Activated T-cell treated with anti-CD3 and anti-CD28 coated beads, Interleukin-2, amount 50 U/mL, for 48 hours (primary cell): ENCODE results near the gene TTLL6.
A peak's percentile ranks its signal among the peaks of the same experiment; 100 is the strongest.
"Not testable (repeated sequence)": the region's sequence is repeated elsewhere in the genome, so short reads cannot be mapped to it uniquely, and the experiment has no call there.

Experiments
- DNase-seq, 2 experiments: peaks; one replicate each; pipeline ENCODE4 v3.0.0-alpha.2; 2020

Gene TTLL6

GRCh38 chr17:48814504-48814903, 2.5 kb downstream of the TTLL6 start:
- DNase-seq = peak; percentile 61 to 66

DNA sequence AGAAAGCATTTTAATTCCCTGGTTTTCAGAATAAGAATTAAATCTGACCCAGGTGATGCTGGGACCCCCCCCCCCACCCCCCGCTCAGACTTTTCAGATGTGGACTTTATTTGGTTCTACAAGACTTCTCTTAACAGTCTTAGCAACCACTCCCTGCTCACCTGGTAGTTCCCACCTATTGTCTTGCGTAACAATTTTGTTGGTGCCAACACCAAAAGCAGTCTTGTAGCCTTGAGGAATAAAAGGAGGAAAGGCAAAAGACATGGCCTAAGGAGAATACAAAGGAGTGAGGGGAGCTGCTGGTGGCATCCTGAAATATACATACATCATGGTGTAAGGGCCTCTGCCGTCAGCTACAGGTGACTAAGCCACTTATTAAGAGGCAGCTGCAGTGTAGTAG, 5.0 kb downstream of the TTLL6 start:
- DNase-seq = no peak

DNA sequence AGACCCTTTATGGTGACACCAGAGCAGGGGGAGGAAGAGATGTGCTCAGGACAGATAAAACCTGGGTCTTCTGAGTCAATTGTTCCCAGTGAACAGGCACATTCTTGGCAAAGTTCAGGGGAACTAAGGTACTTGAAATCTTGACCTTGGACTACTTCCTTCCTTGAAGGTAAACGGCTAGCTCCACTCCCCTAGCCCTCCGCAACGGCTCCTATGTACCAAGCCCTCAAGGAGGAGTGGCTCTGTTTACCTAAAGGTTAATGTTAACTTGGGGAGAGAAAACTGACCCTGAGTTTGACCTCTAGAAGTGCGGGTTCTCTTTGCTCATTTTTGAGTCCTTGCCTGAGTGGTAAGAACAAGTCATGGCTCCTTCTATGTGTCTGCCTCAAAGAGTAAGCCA, 7.8 kb downstream of the TTLL6 start:
- no peak for DNase-seq

DNA sequence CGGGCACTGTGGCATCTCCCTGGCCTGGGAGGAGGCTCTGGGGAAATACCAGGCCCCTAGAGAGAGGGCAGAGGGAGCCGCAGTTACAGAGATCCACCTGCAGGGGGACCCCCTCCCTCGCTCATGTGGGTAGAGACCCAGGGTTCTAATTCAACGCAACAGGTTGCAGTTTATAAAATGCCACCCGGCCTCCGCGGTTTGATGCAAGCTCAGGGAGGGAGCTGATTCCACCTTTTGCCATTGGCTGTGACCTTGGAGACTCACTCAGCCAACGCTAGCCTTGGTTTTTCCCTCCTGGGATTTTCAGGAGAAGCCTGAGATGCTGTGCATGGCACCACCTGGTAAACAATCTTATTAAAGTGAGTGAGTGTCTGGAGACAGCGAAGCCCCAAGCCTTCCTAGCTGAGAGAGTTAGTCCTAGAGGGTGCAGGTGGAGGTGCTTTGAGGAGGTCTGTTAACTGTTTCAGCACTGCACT, 12.1 kb downstream of the TTLL6 start:
- peak; percentile 80 to 83 for DNase-seq

DNA sequence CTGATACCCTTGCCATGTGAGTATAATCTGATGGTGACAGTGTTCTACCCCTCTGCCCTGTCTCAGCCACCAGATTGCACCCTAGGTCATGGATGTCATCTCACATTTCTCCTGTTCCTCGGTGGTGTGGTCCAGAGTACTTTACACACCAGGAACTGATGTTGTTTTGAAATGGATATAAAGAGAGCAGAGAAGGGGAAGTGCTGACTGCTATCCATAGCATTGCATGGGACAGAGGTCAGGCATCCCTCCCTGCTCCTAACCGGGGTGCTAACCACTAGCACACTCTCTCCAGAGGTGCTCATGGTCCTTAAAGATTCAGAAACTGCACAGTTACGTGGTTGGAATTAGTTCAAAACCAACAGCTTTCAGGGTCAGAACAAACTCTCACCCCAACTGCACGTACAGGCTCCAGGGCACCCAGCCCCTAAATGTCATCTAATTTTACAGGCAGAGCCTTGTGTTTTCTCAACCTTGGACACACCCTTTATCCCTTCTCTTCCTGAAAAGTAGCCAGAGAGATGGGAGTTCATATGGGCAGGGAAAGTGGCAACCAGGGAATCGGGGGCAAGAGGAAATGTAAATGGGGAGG, 16.3 kb downstream of the TTLL6 start:
- no peak for DNase-seq

- no peak for DNase-seq
Measured at GRCh38 chr17:48799069-48799723, 17.8 kb downstream of the TTLL6 start.

DNA sequence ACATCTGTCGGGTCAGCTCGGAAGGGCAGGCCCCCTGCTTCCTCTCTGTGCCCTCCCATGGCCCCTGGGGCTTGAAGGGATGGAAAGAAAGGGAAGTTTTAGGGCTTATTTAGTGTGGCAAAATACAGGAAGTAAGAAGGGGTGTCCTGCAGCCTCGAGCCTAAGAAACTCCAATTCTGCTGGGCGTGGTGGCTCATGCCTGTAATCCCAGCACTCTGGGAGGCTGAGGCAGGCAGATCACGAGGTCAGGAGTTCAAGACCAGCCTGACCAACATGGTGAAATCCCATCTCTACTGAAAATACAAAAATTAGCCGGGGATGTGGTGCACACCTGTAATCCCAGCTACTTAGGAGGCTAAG, 20.9 kb downstream of the TTLL6 start:
- not testable (repeated sequence) for DNase-seq

- no peak for DNase-seq
Measured at GRCh38 chr17:48795444-48796162, 21.4 kb downstream of the TTLL6 start.

- DNase-seq = no peak
Measured at GRCh38 chr17:48792033-48792798, 24.8 kb downstream of the TTLL6 start.

GRCh38 chr17:48791128-48792032, 25.6 kb downstream of the TTLL6 start:
- DNase-seq = peak; percentile 36 to 38

DNA sequence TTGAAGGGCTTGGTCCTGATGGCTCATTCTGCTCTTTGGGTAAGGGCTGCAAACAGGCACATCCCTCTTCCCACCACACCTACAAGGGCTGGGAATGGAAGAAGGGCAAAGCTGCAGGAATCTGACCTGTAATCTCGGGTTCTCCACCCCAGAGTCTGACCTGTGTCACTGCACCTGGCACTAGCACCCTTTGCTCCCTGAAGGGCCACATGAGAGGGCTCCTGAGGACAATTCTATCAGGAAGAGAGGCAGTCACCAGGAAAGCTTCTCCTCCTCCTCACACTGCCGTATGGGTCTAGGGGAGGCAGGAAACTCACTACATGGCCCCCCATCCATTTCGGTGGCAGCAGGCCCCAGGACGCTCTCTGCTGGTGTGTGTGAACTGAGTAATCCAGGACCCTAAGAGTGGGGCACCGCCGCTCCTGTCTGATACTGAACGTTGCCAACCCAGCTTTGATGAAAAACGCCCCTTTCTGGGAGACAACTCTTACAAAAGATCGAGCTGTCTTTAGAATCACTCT, 26.4 kb downstream of the TTLL6 start:
- no peak for DNase-seq

- DNase-seq = no peak
Measured at GRCh38 chr17:48787828-48788227, 29.2 kb downstream of the TTLL6 start.

- DNase-seq = no peak
Measured at GRCh38 chr17:48779421-48779820, 37.6 kb downstream of the TTLL6 start.

GRCh38 chr17:48776602-48777001, 40.4 kb downstream of the TTLL6 start:
- no peak for DNase-seq

GRCh38 chr17:48773245-48773644, 43.8 kb downstream of the TTLL6 start:
- DNase-seq = no peak

GRCh38 chr17:48770954-48771353, 46.1 kb downstream of the TTLL6 start:
- no peak for DNase-seq

DNA sequence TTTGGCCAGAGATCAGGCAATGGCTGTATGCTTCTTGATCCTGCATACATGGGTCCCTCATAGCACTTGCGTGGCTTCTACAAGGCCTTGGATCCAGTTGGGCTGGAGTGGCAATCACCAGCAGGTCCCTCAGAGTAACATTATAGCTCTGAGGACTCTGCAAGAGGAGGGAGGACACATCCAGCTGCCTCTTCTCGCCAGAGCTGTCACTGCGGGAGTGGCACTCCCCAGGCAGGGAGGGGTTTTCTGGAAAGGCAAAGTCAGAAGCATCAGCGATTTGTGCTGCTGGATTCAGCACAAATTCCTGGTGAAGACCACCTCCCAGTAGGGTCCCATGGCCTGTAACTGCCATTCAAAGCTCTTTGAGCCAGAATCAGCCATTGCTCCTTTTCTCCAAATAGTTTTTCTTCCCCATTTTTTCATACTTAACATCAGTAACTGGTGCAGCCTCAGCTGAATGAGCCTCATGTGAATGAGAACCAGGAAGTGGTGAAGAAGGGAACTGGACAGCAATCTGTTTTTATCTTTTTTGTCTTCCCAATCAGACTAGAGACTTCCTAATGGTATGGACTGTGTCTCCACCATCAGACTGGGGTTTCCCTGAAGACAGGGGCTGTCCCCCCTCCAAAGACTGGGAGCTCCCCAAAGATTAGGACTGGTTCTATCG, 47.9 kb downstream of the TTLL6 start:
- DNase-seq = no peak

- DNase-seq = no peak
Measured at GRCh38 chr17:48767263-48767774, 49.7 kb downstream of the TTLL6 start.

DNA sequence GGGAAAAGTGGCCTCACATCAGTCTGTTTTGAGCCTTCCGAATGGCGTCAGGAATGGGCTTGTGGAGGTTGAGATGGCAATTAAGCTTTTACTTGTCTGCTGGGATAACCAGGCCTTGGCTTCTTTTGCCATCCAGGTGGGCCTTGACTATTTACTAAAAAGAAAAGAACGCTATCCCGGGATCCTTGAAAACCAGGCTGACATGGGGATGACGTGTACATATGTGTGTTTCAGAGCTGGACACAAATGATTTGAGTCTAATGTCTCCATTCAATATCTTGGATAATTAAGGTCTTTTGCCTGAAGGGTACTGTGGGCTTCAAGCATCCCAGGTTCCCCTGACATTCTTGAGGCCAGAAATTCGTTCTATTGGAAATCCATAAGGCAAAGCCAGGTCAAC, 55.9 kb downstream of the TTLL6 start:
- DNase-seq = no peak

- no peak for DNase-seq
Measured at GRCh38 chr17:48760411-48760810, 56.6 kb downstream of the TTLL6 start.

- DNase-seq = no peak
Measured at GRCh38 chr17:48759288-48759687, 57.7 kb downstream of the TTLL6 start.
